ENCODE results near the gene NCKAP1.

Gene NCKAP1

DNA sequence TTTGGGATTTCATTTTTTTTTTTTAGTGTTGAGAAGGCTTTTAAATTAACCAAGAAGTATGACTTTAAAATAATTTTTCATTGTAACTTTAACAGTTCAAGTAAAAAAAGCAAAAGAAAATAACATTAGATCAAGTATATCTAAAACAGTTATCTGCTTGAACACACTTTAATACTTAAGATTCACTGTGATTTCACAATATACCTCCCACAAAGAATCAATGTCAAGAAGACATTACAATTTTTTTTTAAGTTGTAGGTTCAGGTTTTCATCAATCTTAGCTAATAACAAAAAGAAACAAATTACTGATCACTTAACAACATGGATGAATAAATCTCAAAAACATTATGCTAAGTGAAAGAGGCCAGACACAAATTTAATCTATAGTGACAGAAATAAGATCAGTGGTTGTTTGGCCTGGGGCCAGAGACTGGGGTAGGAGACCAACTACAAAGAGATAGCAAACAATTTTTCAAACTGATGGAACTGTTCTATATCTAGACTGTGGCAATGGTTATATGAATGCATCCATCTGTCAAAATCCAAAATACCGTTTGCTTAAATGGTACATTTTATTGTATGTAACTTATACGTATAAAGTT is 97.0 kb downstream of the NCKAP1 start:
- FAIRE-seq (no peak), DNase-seq (ENCODE audit: insufficient read length, low spot score) (no peak)
- no peak for TF ChIP-seq POLR2A (IDR thresholded peaks at IDR 0.05; ENCODE audit: low read depth, low read length)

- DNase-seq (ENCODE audit: insufficient read length, low spot score) (no peak), FAIRE-seq (no peak)
Observed at GRCh38 chr2:182937870-182938269, 100.4 kb downstream of the NCKAP1 start.

DNA sequence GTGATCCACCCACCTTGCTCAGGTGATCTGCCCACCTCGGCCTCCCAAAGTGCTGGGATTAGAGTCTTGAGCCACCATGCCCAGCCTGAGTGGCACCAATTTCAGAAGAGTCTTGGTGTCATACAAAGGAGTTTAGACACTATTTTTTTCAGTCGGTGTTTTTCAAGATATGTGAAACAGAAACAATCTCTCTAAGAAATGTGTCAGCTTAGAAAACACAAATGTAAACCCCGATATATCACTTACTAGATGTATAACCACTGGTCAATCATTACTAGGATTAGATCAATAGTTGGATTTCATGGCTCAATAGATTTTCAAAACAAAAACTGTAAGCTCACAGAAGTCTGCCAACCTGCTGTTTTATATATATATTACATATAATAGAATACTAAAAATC is 104.6 kb downstream of the NCKAP1 start:
- FAIRE-seq (no peak), DNase-seq (ENCODE audit: insufficient read length, low spot score) (no peak)
- TF ChIP-seq POLR2A (IDR thresholded peaks at IDR 0.05; ENCODE audit: low read depth, low read length), result no peak

More at GRCh38 chr2:182937870-182938269, 100.4 kb downstream of the NCKAP1 start:
- no peak for TF ChIP-seq POLR2A (IDR thresholded peaks at IDR 0.05; ENCODE audit: low read depth, low read length)

DNA sequence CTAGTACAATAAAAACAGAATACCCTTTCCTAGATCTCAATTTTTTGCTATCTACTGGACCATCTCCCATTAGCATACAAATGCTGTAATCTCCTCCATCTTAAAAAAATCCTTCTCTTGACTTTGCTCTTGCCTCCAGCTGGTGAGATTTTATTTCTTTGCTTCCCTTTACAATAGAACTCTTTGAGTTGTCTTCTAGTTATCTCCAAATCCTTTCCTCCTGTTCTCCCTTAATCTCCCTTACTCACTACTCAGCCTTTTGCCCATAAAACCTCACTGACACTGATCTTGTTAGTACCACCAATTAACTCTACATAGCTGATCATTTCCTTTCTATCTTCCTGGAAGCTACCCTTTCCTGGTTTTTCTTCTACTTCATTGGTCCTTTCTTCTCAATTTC is 108.3 kb downstream of the NCKAP1 start:
- FAIRE-seq (peak; percentile 48), DNase-seq (ENCODE audit: insufficient read length, low spot score) (no peak)
- TF ChIP-seq POLR2A (IDR thresholded peaks at IDR 0.05; ENCODE audit: low read depth, low read length), result no peak

DNA sequence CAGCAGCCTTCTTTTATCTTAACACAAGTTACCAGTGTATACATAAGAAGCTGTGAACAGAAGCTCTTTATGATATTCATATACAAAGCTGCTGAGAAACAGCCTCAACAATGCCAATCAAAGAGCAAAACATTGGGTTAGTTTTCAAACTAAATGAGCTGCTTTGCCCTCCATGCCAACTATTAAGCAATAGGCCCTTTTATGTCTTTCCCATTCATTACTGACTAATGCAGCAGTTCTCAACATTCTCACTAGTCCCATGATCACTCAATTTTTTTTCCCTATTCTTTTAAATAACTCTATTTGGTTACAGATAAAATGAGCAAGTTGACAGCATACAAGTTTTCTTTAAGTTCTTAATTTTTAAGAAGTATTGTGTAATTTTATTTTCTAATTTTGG is 114.0 kb downstream of the NCKAP1 start:
- FAIRE-seq (no peak), DNase-seq (ENCODE audit: insufficient read length, low spot score) (no peak)
- TF ChIP-seq POLR2A (IDR thresholded peaks at IDR 0.05; ENCODE audit: low read depth, low read length), result no peak

GRCh38 chr2:182921234-182921633 is 117.0 kb downstream of the NCKAP1 start:
- no peak for FAIRE-seq
- TF ChIP-seq POLR2A (IDR thresholded peaks at IDR 0.05; ENCODE audit: low read depth, low read length), result no peak
- DNase-seq (ENCODE audit: insufficient read length, low spot score), result no peak

DNA sequence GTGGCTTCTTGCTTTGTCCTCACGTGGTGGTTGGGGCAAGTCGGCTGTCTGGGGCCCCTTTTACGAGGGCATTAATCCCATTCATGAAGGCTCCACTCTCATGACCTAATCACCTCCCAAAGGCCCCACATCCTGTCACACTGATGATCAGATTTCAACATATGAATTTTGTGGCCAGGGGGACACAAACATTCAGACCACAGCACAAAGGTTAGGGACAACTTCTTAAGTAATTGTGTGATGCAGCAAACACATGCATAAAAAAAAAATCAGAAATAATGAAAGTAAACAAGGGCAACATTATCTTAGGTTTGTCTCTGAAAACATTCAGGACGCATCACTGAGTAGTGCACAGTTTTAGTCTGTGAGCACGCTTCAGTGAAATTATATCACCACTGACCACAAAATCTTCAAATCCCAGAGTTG is 117.6 kb downstream of the NCKAP1 start:
- DNase-seq (ENCODE audit: insufficient read length, low spot score) (no peak), FAIRE-seq (no peak)
- no peak for TF ChIP-seq POLR2A (IDR thresholded peaks at IDR 0.05; ENCODE audit: low read depth, low read length)

DNA sequence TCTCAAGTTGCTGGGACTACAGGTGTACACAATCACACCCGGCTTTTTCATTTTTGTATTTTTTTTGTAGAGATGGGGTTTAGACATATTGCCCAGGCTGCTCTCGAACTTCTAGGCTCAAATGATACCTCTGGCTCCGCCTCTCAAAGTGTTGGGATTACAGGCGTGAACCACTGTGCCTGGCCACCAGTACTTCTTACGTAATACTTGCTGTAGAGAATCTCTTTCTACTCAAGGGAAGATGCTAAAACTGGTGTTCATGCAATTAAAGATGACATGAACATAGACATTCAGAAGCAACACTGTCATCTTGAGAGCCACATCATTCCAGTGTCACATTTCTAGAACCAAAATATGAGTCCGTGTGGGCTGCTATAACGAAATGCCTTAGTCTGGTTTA is 118.2 kb downstream of the NCKAP1 start:
- no peak for TF ChIP-seq POLR2A (IDR thresholded peaks at IDR 0.05; ENCODE audit: low read depth, low read length)
- FAIRE-seq (no peak), DNase-seq (ENCODE audit: insufficient read length, low spot score) (no peak)

GRCh38 chr2:182918961-182919652 is 119.2 kb downstream of the NCKAP1 start:
- FAIRE-seq, result peak; percentile 30
- no peak for DNase-seq (ENCODE audit: insufficient read length, low spot score)
- no peak for TF ChIP-seq POLR2A (IDR thresholded peaks at IDR 0.05; ENCODE audit: low read depth, low read length)

DNA sequence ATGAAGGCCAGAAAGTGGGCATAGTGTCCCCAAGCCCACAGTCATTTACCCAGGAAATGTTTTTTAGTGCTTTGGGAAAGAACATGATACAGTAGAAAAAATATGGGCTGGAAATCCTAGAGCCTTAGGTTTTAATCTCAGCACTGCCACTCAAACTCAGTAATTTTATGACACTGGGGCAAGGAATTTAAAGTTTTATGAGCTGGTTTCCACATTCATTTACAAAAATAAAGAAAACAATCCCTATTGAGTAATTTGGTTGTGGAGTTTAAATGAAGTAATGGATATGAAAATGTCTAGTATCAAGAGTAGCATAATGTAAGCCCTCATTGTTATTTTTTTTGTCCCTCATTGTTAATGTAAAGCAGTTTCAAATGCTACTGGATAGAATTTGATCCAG is 120.3 kb downstream of the NCKAP1 start:
- FAIRE-seq (no peak), DNase-seq (ENCODE audit: insufficient read length, low spot score) (no peak)
- TF ChIP-seq POLR2A (IDR thresholded peaks at IDR 0.05; ENCODE audit: low read depth, low read length), result no peak

DNA sequence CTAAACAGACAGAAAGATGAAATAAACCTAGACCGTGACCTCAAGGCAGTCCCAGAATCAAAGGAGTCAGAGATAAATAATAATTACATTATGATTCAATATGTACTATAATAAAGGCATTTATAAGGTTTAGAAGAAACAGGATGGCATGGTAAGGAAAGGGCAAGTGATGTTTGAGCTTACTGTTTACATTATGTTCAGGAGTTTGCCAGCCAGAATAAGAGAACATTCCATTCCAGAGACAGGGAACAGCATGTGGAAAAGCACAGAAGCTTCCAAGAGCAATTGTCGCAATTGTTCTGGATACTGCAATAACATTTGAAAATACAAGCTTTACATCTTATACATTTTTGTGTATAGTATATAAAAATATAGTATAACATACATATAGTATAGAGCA is 121.8 kb downstream of the NCKAP1 start:
- no peak for TF ChIP-seq POLR2A (IDR thresholded peaks at IDR 0.05; ENCODE audit: low read depth, low read length)
- FAIRE-seq (no peak), DNase-seq (ENCODE audit: insufficient read length, low spot score) (no peak)

GRCh38 chr2:182915369-182916326 is 122.6 kb downstream of the NCKAP1 start:
- DNase-seq (ENCODE audit: insufficient read length, low spot score) (peak; percentile 69), FAIRE-seq (peak; percentile 98)
- no peak for TF ChIP-seq POLR2A (IDR thresholded peaks at IDR 0.05; ENCODE audit: low read depth, low read length)

DNA sequence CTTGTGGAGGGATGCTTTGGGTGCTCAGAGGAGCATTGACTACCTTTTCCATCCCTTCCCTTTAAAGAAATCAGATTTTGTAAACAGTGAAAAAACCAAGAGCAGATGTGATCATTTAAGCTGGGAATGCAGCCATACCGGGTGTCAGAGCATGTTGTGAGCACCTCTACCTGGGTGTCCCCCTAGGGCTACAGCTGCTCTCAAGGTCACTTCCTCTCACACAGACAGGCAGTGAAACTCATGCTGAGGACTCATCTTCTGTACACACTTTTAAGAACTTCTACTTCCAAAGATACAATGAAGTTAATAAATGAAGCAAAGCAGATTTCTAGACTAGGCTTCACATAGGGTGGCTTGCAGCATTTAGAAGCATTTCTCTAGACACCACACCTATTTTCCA is 123.4 kb downstream of the NCKAP1 start:
- DNase-seq (ENCODE audit: insufficient read length, low spot score), result no peak
- no peak for FAIRE-seq
- TF ChIP-seq POLR2A (IDR thresholded peaks at IDR 0.05; ENCODE audit: low read depth, low read length), result no peak

- no peak for FAIRE-seq
- no peak for DNase-seq (ENCODE audit: insufficient read length, low spot score)
- no peak for TF ChIP-seq POLR2A (IDR thresholded peaks at IDR 0.05; ENCODE audit: low read depth, low read length)
Observed at GRCh38 chr2:182913064-182913463, 125.2 kb downstream of the NCKAP1 start.
